Measurements from ENCODE around the gene TSHZ2. TPM values are rescaled to one million over a fixed set of nuclear protein-coding genes. Genes with fewer than 3 reads are reported as not detected.

Gene TSHZ2
- total RNA-seq, 5 donors from 2014 or later (not counting 1 experiment from before 2014, with no cell fraction given), result 20.2 to 42.9 (median 25.8) TPM

DNA sequence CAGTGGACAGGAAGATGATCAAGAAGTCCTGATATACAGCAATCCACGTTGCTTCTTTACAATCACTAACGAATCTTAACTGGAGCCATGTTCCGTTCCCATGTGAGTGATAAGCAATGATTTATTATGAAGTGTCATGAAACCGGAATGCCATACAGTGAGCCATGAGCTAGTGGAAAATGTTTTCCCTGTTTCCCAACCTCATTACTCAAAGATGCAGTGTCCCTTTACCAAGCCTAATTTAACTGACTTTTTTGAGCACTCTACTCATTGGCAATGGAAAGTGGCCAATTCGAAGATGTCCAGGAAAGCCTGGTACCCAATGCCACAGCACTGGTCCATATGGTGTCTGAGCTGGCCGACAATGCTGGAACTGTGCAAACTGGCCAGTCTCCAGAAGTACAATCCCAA, 473.2 kb downstream of the TSHZ2 start:
- no peaks in the 10 kb centered on the region for H3K27me3 ChIP-seq (replicated peaks in 1 of 2; ENCODE audit: control insufficient read depth in 2 of 2, extremely low read depth in 1 of 2, insufficient read depth in 2 of 2, low read length in 1 of 2)
- ATAC-seq (replicated peaks in 1 of 4) (no peak), DNase-seq (no peak)
- ChIA-PET POLR2A (interaction anchor here in 1 of 2 donors (0.6 kb wide), 1 partner anchor 48 kb away, joined by 5 read pairs; no protein-coding TSS in a partner anchor), CTCF (interaction anchor here in 1 of 2 donors (1.1 kb wide), 1 partner anchor 12 kb away, joined by 3 read pairs; no protein-coding TSS in a partner anchor)
- H3K36me3 ChIP-seq (ENCODE audit: control insufficient read depth in 2 of 2, extremely low read depth in 1 of 2, insufficient read depth in 1 of 2, low read length in 1 of 2), result no peaks in the 10 kb centered on the region
- Mint-ChIP-seq H3K27ac (no peak overlapping the region), H3K27me3 (no peaks in the 10 kb centered on the region), H3K4me3 (no peak overlapping the region), H3K36me3 (peaks cover 49% of the 10 kb centered on the region), H3K4me1 (no peaks in the 10 kb centered on the region), H3K9me3 (peaks cover 19 to 33% (median 30%) of the 10 kb centered on the region in 3 donors)
- no peak overlapping the region for H3K27ac ChIP-seq (ENCODE audit: low read length)
- no peak overlapping the region for H3K4me3 ChIP-seq (ENCODE audit: control insufficient read depth in 1 of 2, extremely low read depth in 1 of 2, low read length in 1 of 2)
- H3K9me3 ChIP-seq, result peaks cover 8% of the 10 kb centered on the region
- no CpG with 5 or more reads among the region's 6 CpGs for WGBS (ENCODE audit: insufficient coverage)
- H3K4me1 ChIP-seq (ENCODE audit: control insufficient read depth in 1 of 2, extremely low read depth in 1 of 2, insufficient read depth in 2 of 2, low read length in 2 of 2), result no peaks in the 10 kb centered on the region

DNA sequence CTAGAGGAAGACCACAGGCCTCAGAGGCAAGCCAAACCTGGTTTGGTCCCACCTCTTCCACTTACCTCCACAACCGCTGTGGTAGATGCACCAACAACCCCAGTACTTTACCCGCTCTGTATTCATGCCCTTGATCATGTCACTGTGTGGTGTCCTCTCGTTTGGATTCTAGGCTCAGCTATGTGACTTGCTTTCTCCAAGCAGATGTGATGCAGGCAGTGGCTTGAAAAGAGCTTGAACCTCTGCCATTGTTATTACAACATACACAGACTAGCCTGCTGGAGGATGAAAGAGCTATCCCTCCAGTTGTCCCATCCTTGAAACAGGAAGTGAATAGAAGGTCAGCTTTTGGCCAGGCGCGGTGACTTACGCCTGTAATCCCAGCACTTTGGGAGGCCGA, 473.8 kb downstream of the TSHZ2 start:
- peaks cover 19 to 37% (median 32%) of the 10 kb centered on the region in 3 donors for H3K9me3 Mint-ChIP-seq
- CTCF ChIA-PET, result interaction anchor here in 1 of 2 donors (1.1 kb wide), 1 partner anchor 12 kb away, joined by 3 read pairs; no protein-coding TSS in a partner anchor
- Histone ChIP-seq H3K27me3 (replicated peaks in 1 of 2; ENCODE audit: control insufficient read depth in 2 of 2, extremely low read depth in 1 of 2, insufficient read depth in 2 of 2, low read length in 1 of 2) (no peaks in the 10 kb centered on the region), H3K9me3 (peaks cover 8% of the 10 kb centered on the region), H3K4me1 (ENCODE audit: control insufficient read depth in 1 of 2, extremely low read depth in 1 of 2, insufficient read depth in 2 of 2, low read length in 2 of 2) (no peaks in the 10 kb centered on the region), H3K36me3 (ENCODE audit: control insufficient read depth in 2 of 2, extremely low read depth in 1 of 2, insufficient read depth in 1 of 2, low read length in 1 of 2) (no peaks in the 10 kb centered on the region), H3K4me3 (ENCODE audit: control insufficient read depth in 1 of 2, extremely low read depth in 1 of 2, low read length in 1 of 2) (no peak overlapping the region), H3K27ac (ENCODE audit: low read length) (no peak overlapping the region)
- no peak for DNase-seq
- POLR2A ChIA-PET, result no interaction called here
- no peak overlapping the region for H3K4me3 Mint-ChIP-seq
- H3K27me3 Mint-ChIP-seq, result no peaks in the 10 kb centered on the region
- H3K27ac Mint-ChIP-seq, result no peak overlapping the region
- H3K4me1 Mint-ChIP-seq, result no peaks in the 10 kb centered on the region
- ATAC-seq (replicated peaks in 1 of 4), result no peak
- peaks cover 52% of the 10 kb centered on the region for H3K36me3 Mint-ChIP-seq
- WGBS (ENCODE audit: insufficient coverage), result 93% methylated on average over 2 of the region's 7 CpGs

- DNase-seq, result no peak
- ChIA-PET CTCF (no interaction called here), POLR2A (no interaction called here)
- Histone ChIP-seq H3K4me1 (ENCODE audit: control insufficient read depth in 1 of 2, extremely low read depth in 1 of 2, insufficient read depth in 2 of 2, low read length in 2 of 2) (no peaks in the 10 kb centered on the region), H3K9me3 (peaks cover 8% of the 10 kb centered on the region), H3K4me3 (ENCODE audit: control insufficient read depth in 1 of 2, extremely low read depth in 1 of 2, low read length in 1 of 2) (no peak overlapping the region), H3K36me3 (ENCODE audit: control insufficient read depth in 2 of 2, extremely low read depth in 1 of 2, insufficient read depth in 1 of 2, low read length in 1 of 2) (no peaks in the 10 kb centered on the region), H3K27ac (ENCODE audit: low read length) (no peak overlapping the region), H3K27me3 (replicated peaks in 1 of 2; ENCODE audit: control insufficient read depth in 2 of 2, extremely low read depth in 1 of 2, insufficient read depth in 2 of 2, low read length in 1 of 2) (no peaks in the 10 kb centered on the region)
- Mint-ChIP-seq H3K4me1 (no peaks in the 10 kb centered on the region), H3K27ac (no peak overlapping the region), H3K27me3 (no peaks in the 10 kb centered on the region), H3K4me3 (no peak overlapping the region), H3K9me3 (peaks cover 19 to 45% (median 40%) of the 10 kb centered on the region in 3 donors), H3K36me3 (peaks cover 60% of the 10 kb centered on the region)
- no peak for ATAC-seq (replicated peaks in 1 of 4)
- 11% methylated on average over 1 of the region's 3 CpGs for WGBS (ENCODE audit: insufficient coverage)
Observed at GRCh38 chr20:53447316-53447715, 475.2 kb downstream of the TSHZ2 start.

DNA sequence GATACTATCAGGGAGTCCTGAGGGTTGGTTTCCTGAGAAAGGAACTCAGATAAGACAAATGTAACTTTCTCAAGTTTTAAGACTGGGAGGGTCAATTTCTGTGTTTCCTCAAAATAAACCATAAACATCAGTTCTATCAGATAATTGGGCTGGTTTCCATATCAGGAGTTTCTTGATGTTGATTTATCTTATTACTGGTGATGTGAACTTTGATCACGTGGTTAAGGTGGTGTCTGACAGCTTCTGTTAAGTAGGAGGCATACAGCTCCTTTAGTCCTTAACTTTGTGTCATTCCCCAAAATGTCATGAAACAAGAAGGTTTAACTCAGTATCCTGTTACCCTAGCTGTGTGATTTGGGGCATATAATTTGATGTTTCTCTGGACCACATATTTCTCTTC, 476.3 kb downstream of the TSHZ2 start:
- no peak overlapping the region for H3K4me3 ChIP-seq (ENCODE audit: control insufficient read depth in 1 of 2, extremely low read depth in 1 of 2, low read length in 1 of 2)
- H3K27ac Mint-ChIP-seq, result no peak overlapping the region
- no peak overlapping the region for H3K27ac ChIP-seq (ENCODE audit: low read length)
- H3K4me1 Mint-ChIP-seq, result no peaks in the 10 kb centered on the region
- H3K27me3 Mint-ChIP-seq, result no peaks in the 10 kb centered on the region
- DNase-seq (no peak), ATAC-seq (replicated peaks in 1 of 4) (no peak)
- peaks cover 8% of the 10 kb centered on the region for H3K9me3 ChIP-seq
- H3K4me1 ChIP-seq (ENCODE audit: control insufficient read depth in 1 of 2, extremely low read depth in 1 of 2, insufficient read depth in 2 of 2, low read length in 2 of 2), result no peaks in the 10 kb centered on the region
- H3K36me3 Mint-ChIP-seq, result peaks cover 62% of the 10 kb centered on the region
- H3K4me3 Mint-ChIP-seq, result no peak overlapping the region
- H3K36me3 ChIP-seq (ENCODE audit: control insufficient read depth in 2 of 2, extremely low read depth in 1 of 2, insufficient read depth in 1 of 2, low read length in 1 of 2), result no peaks in the 10 kb centered on the region
- no CpG with 5 or more reads among the region's 1 CpG for WGBS (ENCODE audit: insufficient coverage)
- peaks cover 19 to 53% (median 45%) of the 10 kb centered on the region in 3 donors for H3K9me3 Mint-ChIP-seq
- no peaks in the 10 kb centered on the region for H3K27me3 ChIP-seq (replicated peaks in 1 of 2; ENCODE audit: control insufficient read depth in 2 of 2, extremely low read depth in 1 of 2, insufficient read depth in 2 of 2, low read length in 1 of 2)
- ChIA-PET POLR2A (no interaction called here), CTCF (no interaction called here)

GRCh38 chr20:53448875-53449274, 476.7 kb downstream of the TSHZ2 start:
- no peaks in the 10 kb centered on the region for H3K27me3 ChIP-seq (replicated peaks in 1 of 2; ENCODE audit: control insufficient read depth in 2 of 2, extremely low read depth in 1 of 2, insufficient read depth in 2 of 2, low read length in 1 of 2)
- Mint-ChIP-seq H3K4me1 (no peaks in the 10 kb centered on the region), H3K27me3 (no peaks in the 10 kb centered on the region), H3K27ac (no peak overlapping the region), H3K36me3 (peaks cover 60% of the 10 kb centered on the region), H3K9me3 (peaks cover 19 to 56% (median 45%) of the 10 kb centered on the region in 3 donors), H3K4me3 (no peak overlapping the region)
- no peak for DNase-seq
- CTCF ChIA-PET, result no interaction called here
- H3K4me3 ChIP-seq (ENCODE audit: control insufficient read depth in 1 of 2, extremely low read depth in 1 of 2, low read length in 1 of 2), result no peak overlapping the region
- no peak overlapping the region for H3K27ac ChIP-seq (ENCODE audit: low read length)
- H3K4me1 ChIP-seq (ENCODE audit: control insufficient read depth in 1 of 2, extremely low read depth in 1 of 2, insufficient read depth in 2 of 2, low read length in 2 of 2), result no peaks in the 10 kb centered on the region
- no peak for ATAC-seq (replicated peaks in 1 of 4)
- peaks cover 8% of the 10 kb centered on the region for H3K9me3 ChIP-seq
- no peaks in the 10 kb centered on the region for H3K36me3 ChIP-seq (ENCODE audit: control insufficient read depth in 2 of 2, extremely low read depth in 1 of 2, insufficient read depth in 1 of 2, low read length in 1 of 2)
- POLR2A ChIA-PET, result no interaction called here

GRCh38 chr20:53453076-53453475, 480.9 kb downstream of the TSHZ2 start:
- peaks cover 8 to 54% (median 45%) of the 10 kb centered on the region in 3 donors for H3K9me3 Mint-ChIP-seq
- CTCF ChIA-PET, result no interaction called here

More at GRCh38 chr20:53453076-53453475, 480.9 kb downstream of the TSHZ2 start:
- H3K4me3 Mint-ChIP-seq, result no peak overlapping the region
- no peaks in the 10 kb centered on the region for H3K4me1 Mint-ChIP-seq
- POLR2A ChIA-PET, result no interaction called here
- Histone ChIP-seq H3K27ac (ENCODE audit: low read length) (no peak overlapping the region), H3K4me3 (ENCODE audit: control insufficient read depth in 1 of 2, extremely low read depth in 1 of 2, low read length in 1 of 2) (no peak overlapping the region), H3K36me3 (ENCODE audit: control insufficient read depth in 2 of 2, extremely low read depth in 1 of 2, insufficient read depth in 1 of 2, low read length in 1 of 2) (no peaks in the 10 kb centered on the region), H3K27me3 (replicated peaks in 1 of 2; ENCODE audit: control insufficient read depth in 2 of 2, extremely low read depth in 1 of 2, insufficient read depth in 2 of 2, low read length in 1 of 2) (no peaks in the 10 kb centered on the region), H3K9me3 (peaks cover 8% of the 10 kb centered on the region), H3K4me1 (ENCODE audit: control insufficient read depth in 1 of 2, extremely low read depth in 1 of 2, insufficient read depth in 2 of 2, low read length in 2 of 2) (no peaks in the 10 kb centered on the region)
- DNase-seq (no peak), ATAC-seq (replicated peaks in 1 of 4) (no peak)
- H3K27me3 Mint-ChIP-seq, result no peaks in the 10 kb centered on the region
- no peak overlapping the region for H3K27ac Mint-ChIP-seq
- no CpG with 5 or more reads among the region's 4 CpGs for WGBS (ENCODE audit: insufficient coverage)
- peaks cover 50% of the 10 kb centered on the region for H3K36me3 Mint-ChIP-seq

All from T-cell (primary cell).